ENCODE measurements around the gene PPM1F.
"Not testable (repeated sequence)": the region's sequence is repeated elsewhere in the genome, so short reads cannot be mapped to it uniquely, and the experiment has no call there.

GRCh38 chr22:21882754-21883333 is 69.8 kb downstream of the PPM1F start:
- TF ChIP-seq CTCF (IDR thresholded peaks at IDR 0.05; ENCODE audit: insufficient read depth, low read length, poor library complexity, severe bottlenecking); EZH2phosphoT487 (conservative IDR thresholded peaks at IDR 0.05; ENCODE audit: low read length): not testable (repeated sequence)

Measured in SU-DHL-6 (cell line).